Neural progenitor cell (in vitro differentiated cells): ENCODE data around the gene U2AF2.

Experiments
- EZH2phosphoT487 ChIP-seq: fragments of 200-600 bp; sonication (generic); IDR thresholded peaks from 2 replicates; pipeline ENCODE4 v1.6.1; 2017; ENCODE audit warnings: antibody characterized with exemption
- TF ChIP-seq, protein P1 (sequence below): fragments of 200-600 bp; sonication (generic); IDR thresholded peaks from 2 replicates; pipeline ENCODE4 v1.5.1; 2017; ENCODE audit warnings: antibody characterized with exemption, mild to moderate bottlenecking

DNA sequence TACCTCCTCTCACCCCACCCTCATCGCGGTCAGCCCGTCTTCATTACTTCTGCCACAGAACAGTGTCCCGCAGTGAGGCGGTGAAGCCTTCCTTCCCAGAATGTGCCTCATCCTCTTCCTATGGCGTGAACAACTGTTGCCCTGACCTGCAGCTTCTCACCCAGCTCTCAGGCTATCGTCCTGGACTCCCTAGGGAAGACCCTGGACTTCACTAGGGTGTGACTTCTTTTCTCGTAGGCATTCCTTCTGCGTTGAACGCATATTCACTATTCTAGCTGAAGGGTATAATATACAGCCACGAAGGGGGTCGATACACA is 48.4 kb upstream of the U2AF2 start:
- TF ChIP-seq, protein P1, sequence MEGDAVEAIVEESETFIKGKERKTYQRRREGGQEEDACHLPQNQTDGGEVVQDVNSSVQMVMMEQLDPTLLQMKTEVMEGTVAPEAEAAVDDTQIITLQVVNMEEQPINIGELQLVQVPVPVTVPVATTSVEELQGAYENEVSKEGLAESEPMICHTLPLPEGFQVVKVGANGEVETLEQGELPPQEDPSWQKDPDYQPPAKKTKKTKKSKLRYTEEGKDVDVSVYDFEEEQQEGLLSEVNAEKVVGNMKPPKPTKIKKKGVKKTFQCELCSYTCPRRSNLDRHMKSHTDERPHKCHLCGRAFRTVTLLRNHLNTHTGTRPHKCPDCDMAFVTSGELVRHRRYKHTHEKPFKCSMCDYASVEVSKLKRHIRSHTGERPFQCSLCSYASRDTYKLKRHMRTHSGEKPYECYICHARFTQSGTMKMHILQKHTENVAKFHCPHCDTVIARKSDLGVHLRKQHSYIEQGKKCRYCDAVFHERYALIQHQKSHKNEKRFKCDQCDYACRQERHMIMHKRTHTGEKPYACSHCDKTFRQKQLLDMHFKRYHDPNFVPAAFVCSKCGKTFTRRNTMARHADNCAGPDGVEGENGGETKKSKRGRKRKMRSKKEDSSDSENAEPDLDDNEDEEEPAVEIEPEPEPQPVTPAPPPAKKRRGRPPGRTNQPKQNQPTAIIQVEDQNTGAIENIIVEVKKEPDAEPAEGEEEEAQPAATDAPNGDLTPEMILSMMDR = no peak
- TF ChIP-seq EZH2phosphoT487 = no peak
